K562 (cell line): ENCODE data around the gene ERCC6L. TPM values are rescaled to one million over a fixed set of nuclear protein-coding genes. Genes with fewer than 3 reads are reported as not detected.

ENCODE experiments used
- BDP1 ChIP-seq: IDR thresholded peaks from 3 replicates; pipeline ENCODE4 v1.6.1; 2011; ENCODE audit not compliant: insufficient read length, insufficient read depth
- CBX1 ChIP-seq: sonication (generic); IDR thresholded peaks from 2 replicates; pipeline ENCODE4 v1.6.1; 2016; ENCODE audit warnings: antibody characterized with exemption, low read depth, mild to moderate bottlenecking
- ID3 ChIP-seq, 2 experiments: fragments of 250-450 bp in 1 of 2; fragments of 450-650 bp in 1 of 2; sonication (Bioruptor Pico) in 1 of 2; IDR thresholded peaks; 2 replicates each; pipeline versions ENCODE4 v1.6.1 to v1.8.0; 2016 to 2021; ENCODE audit warnings: mild to moderate bottlenecking in 2 of 2, moderate library complexity in 2 of 2, missing compliant biosample characterization in 1 of 2, missing genetic modification characterization in 1 of 2
- JUN ChIP-seq, 2 experiments: sonication (generic) in 1 of 2; formaldehyde crosslinking in 1 of 2; IDR thresholded peaks; 2 replicates each; pipeline versions ENCODE4 v1.6.1 to v1.8.0; 2012 to 2022; ENCODE audit warnings: borderline replicate concordance in 2 of 2, mild to moderate bottlenecking in 2 of 2, improper control_type of control experiment in 1 of 2, low read depth in 1 of 2, low read length in 1 of 2, missing genetic modification reagents in 1 of 2
- NONO ChIP-seq, 2 experiments: fragments of 200-400 bp in 1 of 2; fragments of 450-650 bp in 1 of 2; formaldehyde crosslinking in 1 of 2; IDR thresholded peaks; 2 replicates each; pipeline ENCODE4 v1.6.1; 2017; ENCODE audit warnings: low read depth in 2 of 2, mild to moderate bottlenecking in 2 of 2, moderate library complexity in 2 of 2, low read length in 1 of 2
- RBBP5 ChIP-seq: fragments of 200-600 bp; sonication (generic); IDR thresholded peaks from 2 replicates; pipeline ENCODE4 v1.6.1; 2012; ENCODE audit warnings: borderline replicate concordance, mild to moderate bottlenecking, low read length, control low read depth, inconsistent platforms; ENCODE audit not compliant: insufficient read depth, poor library complexity, severe bottlenecking
- RBFOX2 ChIP-seq: fragments of 200-400 bp; formaldehyde crosslinking; IDR thresholded peaks from 2 replicates; pipeline ENCODE4 v1.6.1; 2017; ENCODE audit warnings: low read depth, mild to moderate bottlenecking, low read length, moderate library complexity
- RBM14 ChIP-seq: fragments of 200-400 bp; formaldehyde crosslinking; IDR thresholded peaks from 2 replicates; pipeline ENCODE4 v1.6.1; 2018; ENCODE audit warnings: low read depth, mild to moderate bottlenecking, low read length, moderate library complexity, borderline replicate concordance; ENCODE audit not compliant: insufficient read depth
- SMARCA4 ChIP-seq: fragments of 450-650 bp; IDR thresholded peaks from 2 replicates; pipeline ENCODE4 v1.6.1; 2016
- SNRNP70 ChIP-seq: fragments of 200-400 bp; formaldehyde crosslinking; optimal IDR thresholded peaks from 2 replicates; pipeline ENCODE3; 2017; ENCODE audit warnings: low read depth, low read length
- SRSF9 ChIP-seq: fragments of 200-400 bp; formaldehyde crosslinking; IDR thresholded peaks from 2 replicates; pipeline ENCODE4 v1.6.1; 2017; ENCODE audit warnings: low read depth, low read length, borderline replicate concordance
- ZBTB2 ChIP-seq: fragments of 450-650 bp; IDR thresholded peaks from 2 replicates; pipeline ENCODE4 v1.6.1; 2016; ENCODE audit warnings: antibody characterized with exemption
- ZBTB8A ChIP-seq: fragments of 450-650 bp; IDR thresholded peaks from 2 replicates; pipeline ENCODE4 v1.6.1; 2018; ENCODE audit warnings: mild to moderate bottlenecking, moderate library complexity; ENCODE audit not compliant: partially characterized antibody
- ZNF280B ChIP-seq: fragments of 250-450 bp; sonication (Bioruptor Pico); IDR thresholded peaks from 2 replicates; pipeline ENCODE4 v1.5.1; 2021; ENCODE audit warnings: mild to moderate bottlenecking
- ZNF408 ChIP-seq: fragments of 250-450 bp; sonication (Bioruptor Pico); IDR thresholded peaks from 2 replicates; pipeline ENCODE4 v1.4.0; 2020; ENCODE audit warnings: low read depth, mild to moderate bottlenecking, moderate library complexity
- ZNF444 ChIP-seq: fragments of 250-450 bp; sonication (Bioruptor Pico); IDR thresholded peaks from 2 replicates; pipeline ENCODE4 v1.4.0; 2020; ENCODE audit warnings: mild to moderate bottlenecking, moderate library complexity
- polyA plus RNA-seq, 8 experiments: library from polyadenylated mRNA; depleted of rRNA in 4 of 8; stranded (reverse) in 5 of 8; unstranded in 3 of 8; fragments of >200 nt; fragmentation: Nextera tagmentation in 2 of 8; fragmentation: Illumina TruSeq in 1 of 8; extraction: Ambion mirVana in 2 of 8; extraction: Trizol in 1 of 8; gene quantifications; 2 replicates each; pipeline versions ENCODE4 v1.2.1 to v1.2.3, GENCODE V29; 2011 to 2014; ENCODE audit warnings: inconsistent platforms in 1 of 8, missing spikeins in 1 of 8
- total RNA-seq, 7 experiments: library from RNA; depleted of rRNA in 6 of 7; stranded (reverse); fragments of >200 nt in 6 of 7; fragmentation: Illumina TruSeq in 2 of 7; extraction: Trizol in 2 of 7; gene quantifications; 2 replicates each; pipeline versions ENCODE4 v1.2.1 to v1.2.3, GENCODE V29; 2011 to 2021; ENCODE audit warnings: low replicate concordance in 1 of 7
- TF ChIP-seq, protein P1 (sequence below): fragments of 450-650 bp; IDR thresholded peaks from 2 replicates; pipeline ENCODE4 v1.6.1; 2016; ENCODE audit warnings: missing biosample characterization, missing genetic modification characterization
- TF ChIP-seq, protein P2 (sequence below): sonication (generic); formaldehyde crosslinking; IDR thresholded peaks from 2 replicates; pipeline ENCODE4 v1.5.0; 2020; ENCODE audit warnings: missing genetic modification reagents
- TF ChIP-seq, protein P3 (sequence below): sonication (generic); formaldehyde crosslinking; IDR thresholded peaks from 2 replicates; pipeline ENCODE4 v1.8.1; 2023; ENCODE audit warnings: mild to moderate bottlenecking, missing genetic modification reagents

ERCC6L gene
- total and polyA plus RNA-seq, 9 of the 15 experiments (the other 6 are each of a cell fraction or from before 2014, with no cell fraction given): 6.4 to 17.4 (median 11.9) TPM

DNA sequence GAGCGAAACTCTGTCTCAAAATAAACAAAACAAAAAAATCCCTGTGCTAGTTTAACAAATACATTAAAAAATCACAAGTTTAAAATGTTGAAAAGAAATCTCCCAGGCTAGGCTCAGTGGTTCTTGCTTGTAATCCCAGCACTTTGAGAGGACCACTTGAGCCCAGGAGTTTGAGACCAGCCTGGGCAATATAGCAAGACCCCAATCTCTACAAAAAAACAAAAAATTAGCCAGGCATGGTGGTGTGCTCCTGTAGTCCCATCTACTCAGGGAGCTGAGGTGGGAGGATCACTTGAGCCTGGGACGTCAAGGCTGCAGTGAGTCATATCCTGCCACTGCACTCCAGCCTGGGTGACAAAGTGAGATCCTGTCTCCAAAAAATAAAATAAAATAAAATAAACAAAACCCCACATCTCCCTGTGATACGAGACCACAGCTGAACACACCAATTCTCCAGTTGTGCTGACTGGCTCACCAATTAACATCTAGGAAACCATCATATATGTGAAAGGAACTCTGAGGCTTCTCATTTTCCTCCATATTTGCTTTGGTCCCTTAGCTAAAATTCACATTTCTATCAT lies 30.9 kb upstream of the ERCC6L start (continued):
- TF ChIP-seq ZNF280B (no peak), BDP1 (no peak), SNRNP70 (no peak), RBBP5 (no peak), JUN (IDR thresholded peaks at IDR 0.05; ENCODE audit: borderline replicate concordance, low read depth, low read length) (no peak), JUN (CRISPR knock-in tag; IDR thresholded peaks at IDR 0.05; ENCODE audit: borderline replicate concordance) (no peak), SRSF9 (no peak), ID3 (CRISPR knock-in tag; IDR thresholded peaks at IDR 0.05) (no peak), ID3 (tag; IDR thresholded peaks at IDR 0.05) (no peak), RBFOX2 (no peak), RBM14 (no peak), ZNF444 (CRISPR knock-in tag) (no peak), ZBTB2 (no peak), SMARCA4 (peak; percentile 61; the same call in 1 of the 2 replicates), ZBTB8A (no peak), CBX1 (no peak), ZNF408 (no peak), NONO (IDR thresholded peaks at IDR 0.05; ENCODE audit: low read depth in 2 of 2, low read length in 1 of 2) (no peak)
- TF ChIP-seq, protein P1, sequence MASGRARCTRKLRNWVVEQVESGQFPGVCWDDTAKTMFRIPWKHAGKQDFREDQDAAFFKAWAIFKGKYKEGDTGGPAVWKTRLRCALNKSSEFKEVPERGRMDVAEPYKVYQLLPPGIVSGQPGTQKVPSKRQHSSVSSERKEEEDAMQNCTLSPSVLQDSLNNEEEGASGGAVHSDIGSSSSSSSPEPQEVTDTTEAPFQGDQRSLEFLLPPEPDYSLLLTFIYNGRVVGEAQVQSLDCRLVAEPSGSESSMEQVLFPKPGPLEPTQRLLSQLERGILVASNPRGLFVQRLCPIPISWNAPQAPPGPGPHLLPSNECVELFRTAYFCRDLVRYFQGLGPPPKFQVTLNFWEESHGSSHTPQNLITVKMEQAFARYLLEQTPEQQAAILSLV (tag): no peak
- TF ChIP-seq, protein P2, sequence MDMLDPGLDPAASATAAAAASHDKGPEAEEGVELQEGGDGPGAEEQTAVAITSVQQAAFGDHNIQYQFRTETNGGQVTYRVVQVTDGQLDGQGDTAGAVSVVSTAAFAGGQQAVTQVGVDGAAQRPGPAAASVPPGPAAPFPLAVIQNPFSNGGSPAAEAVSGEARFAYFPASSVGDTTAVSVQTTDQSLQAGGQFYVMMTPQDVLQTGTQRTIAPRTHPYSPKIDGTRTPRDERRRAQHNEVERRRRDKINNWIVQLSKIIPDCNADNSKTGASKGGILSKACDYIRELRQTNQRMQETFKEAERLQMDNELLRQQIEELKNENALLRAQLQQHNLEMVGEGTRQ (CRISPR knock-in tag): no peak
- TF ChIP-seq, protein P3, sequence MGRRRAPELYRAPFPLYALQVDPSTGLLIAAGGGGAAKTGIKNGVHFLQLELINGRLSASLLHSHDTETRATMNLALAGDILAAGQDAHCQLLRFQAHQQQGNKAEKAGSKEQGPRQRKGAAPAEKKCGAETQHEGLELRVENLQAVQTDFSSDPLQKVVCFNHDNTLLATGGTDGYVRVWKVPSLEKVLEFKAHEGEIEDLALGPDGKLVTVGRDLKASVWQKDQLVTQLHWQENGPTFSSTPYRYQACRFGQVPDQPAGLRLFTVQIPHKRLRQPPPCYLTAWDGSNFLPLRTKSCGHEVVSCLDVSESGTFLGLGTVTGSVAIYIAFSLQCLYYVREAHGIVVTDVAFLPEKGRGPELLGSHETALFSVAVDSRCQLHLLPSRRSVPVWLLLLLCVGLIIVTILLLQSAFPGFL: no peak
